HEK293 (cell line): ENCODE measurements around the gene QRICH2.

Experiments
- CTCF ChIA-PET: fragments of 350-600 bp; formaldehyde crosslinking; extraction: SDS; loops from one replicate; lab custom pipeline; 2021; ENCODE audit warnings: antibody characterized with exemption; lab: Yijun Ruan, JAX
- POLR2A ChIA-PET: fragments of 300-600 bp; formaldehyde crosslinking; extraction: SDS; loops from one replicate; lab custom pipeline; 2020; ENCODE audit warnings: antibody characterized with exemption, inconsistent platforms; lab: Yijun Ruan, JAX
- H3K27ac ChIP-seq: fragments of 200-500 bp; sonication (Bioruptor generic); 2 replicates; pipeline ENCODE4 v1.5.1; 2014; ENCODE audit warnings: low read depth, low read length, control low read depth, inconsistent platforms; ENCODE audit errors: extremely low read depth
- H3K36me3 ChIP-seq, 2 experiments: fragments of 200-500 bp in 1 of 2; sonication (Bioruptor generic) in 1 of 2; 1 replicate in 1 of 2; 2 replicates in 1 of 2; pipeline ENCODE4 v1.5.1; 2014 to 2017; ENCODE audit warnings: inconsistent platforms in 2 of 2, low read length in 2 of 2; ENCODE audit not compliant: control insufficient read depth in 2 of 2, insufficient read depth in 1 of 2
- H3K4me1 ChIP-seq: fragments of 200-500 bp; sonication (Bioruptor generic); 2 replicates; pipeline ENCODE4 v1.5.1; 2014; ENCODE audit warnings: mild to moderate bottlenecking, low read length, inconsistent platforms; ENCODE audit not compliant: control insufficient read depth, insufficient read depth
- H3K4me3 ChIP-seq: 2 replicates; pipeline ENCODE4 v1.5.1; 2011; ENCODE audit warnings: low read depth, mild to moderate bottlenecking, control low read depth, low read length, moderate library complexity
- H3K9me3 ChIP-seq: fragments of 200-500 bp; sonication (Bioruptor generic); 2 replicates; pipeline ENCODE4 v1.5.1; 2014; ENCODE audit warnings: low read depth, low read length, inconsistent platforms; ENCODE audit not compliant: control insufficient read depth, insufficient read depth
- GLI4 ChIP-seq: fragments of 450-650 bp; formaldehyde crosslinking; IDR thresholded peaks from 2 replicates; pipeline ENCODE4 v1.5.1; 2016; ENCODE audit warnings: missing biosample characterization, missing genetic modification characterization
- HOXA7 ChIP-seq: sonication (generic); formaldehyde crosslinking; IDR thresholded peaks from 2 replicates; pipeline ENCODE4 v1.8.1; 2022; ENCODE audit warnings: missing genetic modification reagents, borderline replicate concordance
- INSM2 ChIP-seq: fragments of 450-650 bp; formaldehyde crosslinking; IDR thresholded peaks from 2 replicates; pipeline ENCODE4 v1.5.1; 2016; ENCODE audit warnings: missing biosample characterization, missing genetic modification characterization
- KLF7 ChIP-seq: fragments of 450-650 bp; formaldehyde crosslinking; IDR thresholded peaks from 2 replicates; pipeline ENCODE4 v1.5.1; 2016; ENCODE audit warnings: missing biosample characterization, missing genetic modification characterization, borderline replicate concordance
- PRDM1 ChIP-seq: fragments of 450-650 bp; formaldehyde crosslinking; IDR thresholded peaks from 2 replicates; pipeline ENCODE4; 2016; ENCODE audit warnings: missing biosample characterization, missing genetic modification characterization
- ZBTB21 ChIP-seq: fragments of 450-650 bp; formaldehyde crosslinking; IDR thresholded peaks from 2 replicates; pipeline ENCODE4 v1.5.1; 2017; ENCODE audit warnings: missing biosample characterization, missing genetic modification characterization
- ZBTB44 ChIP-seq: fragments of 450-650 bp; IDR thresholded peaks from 2 replicates; pipeline ENCODE4 v1.5.1; 2018; ENCODE audit warnings: missing biosample characterization, mild to moderate bottlenecking, missing genetic modification characterization
- ZFP69B ChIP-seq: fragments of 450-650 bp; formaldehyde crosslinking; IDR thresholded peaks from 2 replicates; pipeline ENCODE4 v1.5.1; 2016; ENCODE audit warnings: missing biosample characterization, missing genetic modification characterization
- ZNF19 ChIP-seq: fragments of 450-650 bp; formaldehyde crosslinking; IDR thresholded peaks from 2 replicates; pipeline ENCODE4; 2016; ENCODE audit warnings: missing biosample characterization, missing genetic modification characterization, low read depth
- ZNF433 ChIP-seq: fragments of 450-650 bp; formaldehyde crosslinking; IDR thresholded peaks from 2 replicates; pipeline ENCODE4 v1.5.1; 2016; ENCODE audit warnings: missing biosample characterization, missing genetic modification characterization, low read depth
- ZNF449 ChIP-seq: fragments of 450-650 bp; formaldehyde crosslinking; IDR thresholded peaks from 2 replicates; pipeline ENCODE4 v1.5.1; 2017; ENCODE audit warnings: missing biosample characterization, mild to moderate bottlenecking, missing genetic modification characterization, moderate library complexity
- ZNF600 ChIP-seq: fragments of 450-650 bp; formaldehyde crosslinking; IDR thresholded peaks from 2 replicates; pipeline ENCODE4 v1.5.1; 2016; ENCODE audit warnings: missing biosample characterization, missing genetic modification characterization
- ZNF623 ChIP-seq: fragments of 450-650 bp; formaldehyde crosslinking; IDR thresholded peaks from 2 replicates; pipeline ENCODE4 v1.5.1; 2016; ENCODE audit warnings: missing biosample characterization, missing genetic modification characterization
- ZNF776 ChIP-seq: fragments of 450-650 bp; formaldehyde crosslinking; IDR thresholded peaks from 2 replicates; pipeline ENCODE4 v1.5.0; 2017; ENCODE audit warnings: missing biosample characterization, missing genetic modification characterization, borderline replicate concordance
- TF ChIP-seq, protein P1 (sequence below): fragments of 450-650 bp; formaldehyde crosslinking; IDR thresholded peaks from 2 replicates; pipeline ENCODE4 v1.5.1; 2017; ENCODE audit warnings: missing biosample characterization, missing genetic modification characterization
- TF ChIP-seq, protein P2 (sequence below): fragments of 450-650 bp; formaldehyde crosslinking; IDR thresholded peaks from 2 replicates; pipeline ENCODE4 v1.5.1; 2016; ENCODE audit warnings: missing biosample characterization, missing genetic modification characterization, borderline replicate concordance

QRICH2 gene

DNA sequence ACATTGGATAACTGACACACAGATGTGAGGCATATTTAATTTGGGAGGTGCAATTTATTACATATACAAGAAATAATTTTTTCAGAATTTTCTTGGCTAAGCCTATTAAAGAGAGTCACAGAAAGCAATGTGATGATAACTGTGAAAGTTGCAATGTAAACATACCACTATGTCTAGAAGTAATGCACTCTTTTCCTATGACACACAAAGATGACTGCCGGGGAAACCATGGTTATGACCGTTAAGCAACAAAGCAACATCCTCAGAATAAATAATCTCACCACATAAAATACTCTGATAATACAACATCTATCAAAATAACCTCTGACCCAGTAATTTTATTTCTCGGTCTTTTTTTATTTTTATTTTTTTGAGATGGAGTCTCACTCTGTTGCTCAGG is 10.5 kb upstream of the QRICH2 start:
- Histone ChIP-seq H3K4me3 (no peak overlapping the region), H3K27ac (no peak overlapping the region), H3K9me3 (no peaks in the 10 kb centered on the region), H3K4me1 (no peaks in the 10 kb centered on the region), H3K36me3 (peaks cover 61 to 63% of the 10 kb centered on the region in 2 experiments)
- TF ChIP-seq ZNF600 = no peak
- TF ChIP-seq INSM2 (tag by site-specific recombination) = no peak
- TF ChIP-seq KLF7 (tag by site-specific recombination) = no peak
- no peak for TF ChIP-seq ZNF623
- no peak for TF ChIP-seq HOXA7 (CRISPR knock-in tag)
- TF ChIP-seq, protein P1, sequence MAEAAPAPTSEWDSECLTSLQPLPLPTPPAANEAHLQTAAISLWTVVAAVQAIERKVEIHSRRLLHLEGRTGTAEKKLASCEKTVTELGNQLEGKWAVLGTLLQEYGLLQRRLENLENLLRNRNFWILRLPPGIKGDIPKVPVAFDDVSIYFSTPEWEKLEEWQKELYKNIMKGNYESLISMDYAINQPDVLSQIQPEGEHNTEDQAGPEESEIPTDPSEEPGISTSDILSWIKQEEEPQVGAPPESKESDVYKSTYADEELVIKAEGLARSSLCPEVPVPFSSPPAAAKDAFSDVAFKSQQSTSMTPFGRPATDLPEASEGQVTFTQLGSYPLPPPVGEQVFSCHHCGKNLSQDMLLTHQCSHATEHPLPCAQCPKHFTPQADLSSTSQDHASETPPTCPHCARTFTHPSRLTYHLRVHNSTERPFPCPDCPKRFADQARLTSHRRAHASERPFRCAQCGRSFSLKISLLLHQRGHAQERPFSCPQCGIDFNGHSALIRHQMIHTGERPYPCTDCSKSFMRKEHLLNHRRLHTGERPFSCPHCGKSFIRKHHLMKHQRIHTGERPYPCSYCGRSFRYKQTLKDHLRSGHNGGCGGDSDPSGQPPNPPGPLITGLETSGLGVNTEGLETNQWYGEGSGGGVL (tag by site-specific recombination) = no peak
- TF ChIP-seq ZNF433 (tag by site-specific recombination) = no peak
- CTCF ChIA-PET = interaction anchor here (0.7 to 1.7 kb wide), 2 partner anchors 79 to 545 kb away, joined by 3 to 4 read pairs; no protein-coding TSS in a partner anchor
- POLR2A ChIA-PET = no interaction called here

- H3K4me3 ChIP-seq = no peak overlapping the region
- CTCF ChIA-PET = interaction anchor here (0.8 to 2.4 kb wide), 5 partner anchors 18 to 141 kb away, joined by 3 to 13 read pairs (median 6); no protein-coding TSS in a partner anchor
- POLR2A ChIA-PET = interaction anchor here (0.6 kb wide), 1 partner anchor 11 kb away, joined by 3 read pairs; no protein-coding TSS in a partner anchor
These were observed 9.5 kb upstream of the QRICH2 start for GRCh38 chr17:76317535-76317934.

More at GRCh38 chr17:76317535-76317934, 9.5 kb upstream of the QRICH2 start:
- H3K4me1 ChIP-seq = no peaks in the 10 kb centered on the region
- no peak overlapping the region for H3K27ac ChIP-seq
- no peaks in the 10 kb centered on the region for H3K9me3 ChIP-seq
- no peak for TF ChIP-seq ZNF776 (tag by site-specific recombination)
- TF ChIP-seq ZFP69B (tag by site-specific recombination) = no peak
- TF ChIP-seq PRDM1 (tag by site-specific recombination) = peak; percentile 96
- TF ChIP-seq GLI4 = no peak
- TF ChIP-seq ZBTB44 = no peak
- TF ChIP-seq, protein P2, sequence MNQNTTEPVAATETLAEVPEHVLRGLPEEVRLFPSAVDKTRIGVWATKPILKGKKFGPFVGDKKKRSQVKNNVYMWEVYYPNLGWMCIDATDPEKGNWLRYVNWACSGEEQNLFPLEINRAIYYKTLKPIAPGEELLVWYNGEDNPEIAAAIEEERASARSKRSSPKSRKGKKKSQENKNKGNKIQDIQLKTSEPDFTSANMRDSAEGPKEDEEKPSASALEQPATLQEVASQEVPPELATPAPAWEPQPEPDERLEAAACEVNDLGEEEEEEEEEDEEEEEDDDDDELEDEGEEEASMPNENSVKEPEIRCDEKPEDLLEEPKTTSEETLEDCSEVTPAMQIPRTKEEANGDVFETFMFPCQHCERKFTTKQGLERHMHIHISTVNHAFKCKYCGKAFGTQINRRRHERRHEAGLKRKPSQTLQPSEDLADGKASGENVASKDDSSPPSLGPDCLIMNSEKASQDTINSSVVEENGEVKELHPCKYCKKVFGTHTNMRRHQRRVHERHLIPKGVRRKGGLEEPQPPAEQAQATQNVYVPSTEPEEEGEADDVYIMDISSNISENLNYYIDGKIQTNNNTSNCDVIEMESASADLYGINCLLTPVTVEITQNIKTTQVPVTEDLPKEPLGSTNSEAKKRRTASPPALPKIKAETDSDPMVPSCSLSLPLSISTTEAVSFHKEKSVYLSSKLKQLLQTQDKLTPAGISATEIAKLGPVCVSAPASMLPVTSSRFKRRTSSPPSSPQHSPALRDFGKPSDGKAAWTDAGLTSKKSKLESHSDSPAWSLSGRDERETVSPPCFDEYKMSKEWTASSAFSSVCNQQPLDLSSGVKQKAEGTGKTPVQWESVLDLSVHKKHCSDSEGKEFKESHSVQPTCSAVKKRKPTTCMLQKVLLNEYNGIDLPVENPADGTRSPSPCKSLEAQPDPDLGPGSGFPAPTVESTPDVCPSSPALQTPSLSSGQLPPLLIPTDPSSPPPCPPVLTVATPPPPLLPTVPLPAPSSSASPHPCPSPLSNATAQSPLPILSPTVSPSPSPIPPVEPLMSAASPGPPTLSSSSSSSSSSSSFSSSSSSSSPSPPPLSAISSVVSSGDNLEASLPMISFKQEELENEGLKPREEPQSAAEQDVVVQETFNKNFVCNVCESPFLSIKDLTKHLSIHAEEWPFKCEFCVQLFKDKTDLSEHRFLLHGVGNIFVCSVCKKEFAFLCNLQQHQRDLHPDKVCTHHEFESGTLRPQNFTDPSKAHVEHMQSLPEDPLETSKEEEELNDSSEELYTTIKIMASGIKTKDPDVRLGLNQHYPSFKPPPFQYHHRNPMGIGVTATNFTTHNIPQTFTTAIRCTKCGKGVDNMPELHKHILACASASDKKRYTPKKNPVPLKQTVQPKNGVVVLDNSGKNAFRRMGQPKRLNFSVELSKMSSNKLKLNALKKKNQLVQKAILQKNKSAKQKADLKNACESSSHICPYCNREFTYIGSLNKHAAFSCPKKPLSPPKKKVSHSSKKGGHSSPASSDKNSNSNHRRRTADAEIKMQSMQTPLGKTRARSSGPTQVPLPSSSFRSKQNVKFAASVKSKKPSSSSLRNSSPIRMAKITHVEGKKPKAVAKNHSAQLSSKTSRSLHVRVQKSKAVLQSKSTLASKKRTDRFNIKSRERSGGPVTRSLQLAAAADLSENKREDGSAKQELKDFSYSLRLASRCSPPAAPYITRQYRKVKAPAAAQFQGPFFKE = no peak
- TF ChIP-seq ZNF449 = no peak
- no peak for TF ChIP-seq ZBTB21 (tag by site-specific recombination)
- no peak for TF ChIP-seq ZNF19 (tag by site-specific recombination)
- TF ChIP-seq, all 188 proteins: peak for 1
- H3K36me3 ChIP-seq = peaks cover 55 to 64% of the 10 kb centered on the region in 2 experiments
